Fibroblast of skin of right biceps (primary cell): Measurements from ENCODE around the gene CTSG.
"Not testable (repeated sequence)": the region's sequence is repeated elsewhere in the genome, so short reads cannot be mapped to it uniquely, and the experiment has no call there.

Experiments
- DNase-seq: peaks from one replicate; pipeline ENCODE4 v3.0.0-alpha.2; 2013

Gene CTSG, protein sequence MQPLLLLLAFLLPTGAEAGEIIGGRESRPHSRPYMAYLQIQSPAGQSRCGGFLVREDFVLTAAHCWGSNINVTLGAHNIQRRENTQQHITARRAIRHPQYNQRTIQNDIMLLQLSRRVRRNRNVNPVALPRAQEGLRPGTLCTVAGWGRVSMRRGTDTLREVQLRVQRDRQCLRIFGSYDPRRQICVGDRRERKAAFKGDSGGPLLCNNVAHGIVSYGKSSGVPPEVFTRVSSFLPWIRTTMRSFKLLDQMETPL

DNA sequence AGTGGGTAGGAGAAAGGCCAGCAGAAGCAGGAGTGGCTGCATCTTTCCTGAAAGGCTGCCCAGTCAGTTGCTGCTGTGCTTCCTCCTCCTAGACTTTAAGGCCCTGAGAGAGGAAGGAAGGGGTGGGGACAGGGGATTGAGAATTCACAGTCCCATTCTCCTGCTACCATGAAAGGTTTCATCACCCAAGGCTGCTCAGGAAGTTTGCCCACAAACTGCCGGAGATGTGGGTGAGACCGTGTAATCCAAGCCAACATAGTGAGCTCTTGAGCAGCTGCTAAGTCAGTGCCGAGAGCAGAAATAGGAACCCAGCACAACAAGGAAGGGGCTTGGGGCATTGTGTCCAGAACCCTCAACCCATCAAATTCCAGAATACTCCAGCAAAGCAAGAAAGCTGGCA, at the start of gene CTSG:
Gene CTSG (minus strand): TSS at position 69 of the 400 bp plus-strand sequence. CDS start 27 bp downstream, at position 42.
- DNase-seq, result no peak

GRCh38 chr14:24613747-24614146, 37.7 kb upstream of the CTSG start:
- no peak for DNase-seq

- no peak for DNase-seq
Measured at GRCh38 chr14:24613241-24613640, 37.2 kb upstream of the CTSG start.

DNA sequence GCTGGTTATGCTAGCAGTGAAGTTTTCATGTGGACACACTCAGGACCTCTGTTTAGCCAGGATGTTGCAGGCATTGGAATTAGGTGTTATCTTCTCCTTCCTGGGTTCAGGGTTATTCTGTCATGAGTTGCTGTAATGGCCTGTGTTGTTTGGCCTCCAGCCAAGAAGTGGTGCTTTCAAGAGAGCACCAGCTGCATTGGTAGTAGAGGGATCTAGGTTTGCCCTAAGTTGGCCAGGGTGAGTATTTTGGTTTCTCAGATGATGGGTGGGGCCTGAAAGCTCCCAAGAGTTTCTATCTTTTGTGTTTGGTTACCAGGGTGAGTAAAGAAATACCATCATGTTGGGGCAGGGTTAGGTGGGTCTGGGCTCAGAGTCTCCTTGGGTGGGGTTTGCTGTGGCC, 36.1 kb upstream of the CTSG start:
- no peak for DNase-seq

- DNase-seq, result no peak
Measured at GRCh38 chr14:24609655-24610344, 33.8 kb upstream of the CTSG start, which contains the start of gene GZMH. Gene GZMH, minus strand, starts transcription at chr14:24609685. Its CDS starts 72 bp downstream, at chr14:24609613.

GRCh38 chr14:24607635-24608514, 31.8 kb upstream of the CTSG start:
- DNase-seq, result no peak

DNA sequence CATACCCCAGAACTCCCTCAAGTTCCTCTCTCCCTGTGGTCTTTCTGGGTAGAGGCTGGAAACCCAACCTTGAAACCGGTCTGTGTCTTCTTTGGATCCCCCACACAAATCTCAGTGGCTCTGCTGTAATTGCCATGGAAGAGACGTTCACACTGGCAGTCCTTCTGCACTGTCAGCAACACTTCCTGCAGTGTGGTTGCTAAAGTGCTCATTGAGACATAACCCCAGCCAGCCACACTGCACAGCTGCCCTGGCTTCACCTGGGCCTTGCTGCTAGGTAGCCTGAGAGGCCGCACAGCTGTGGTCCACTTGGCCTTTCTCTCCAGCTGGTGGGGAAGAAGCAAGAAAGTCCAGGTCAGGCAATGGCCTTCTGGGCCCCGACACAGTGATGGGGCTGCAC, 31.0 kb upstream of the CTSG start:
- no peak for DNase-seq

DNA sequence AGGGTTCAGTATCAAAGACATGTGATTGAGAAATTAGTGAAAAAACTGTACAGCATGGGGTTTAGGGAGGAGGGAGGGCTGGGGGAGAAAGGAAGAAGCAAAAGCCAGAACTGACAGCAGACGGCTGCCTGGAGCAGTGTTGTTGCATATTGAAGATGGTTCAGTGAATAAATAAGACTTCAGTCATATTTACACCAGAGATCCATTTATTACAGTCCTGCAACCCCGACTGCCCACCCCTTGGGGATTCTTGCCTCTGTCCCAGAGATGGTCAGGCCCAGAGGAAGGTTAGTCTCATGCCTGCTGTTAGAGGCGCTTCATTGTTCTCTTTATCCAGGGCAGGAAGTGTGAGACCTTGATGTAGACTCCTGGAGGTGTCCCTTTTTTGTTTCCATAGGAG, 30.2 kb upstream of the CTSG start:
- no peak for DNase-seq

DNA sequence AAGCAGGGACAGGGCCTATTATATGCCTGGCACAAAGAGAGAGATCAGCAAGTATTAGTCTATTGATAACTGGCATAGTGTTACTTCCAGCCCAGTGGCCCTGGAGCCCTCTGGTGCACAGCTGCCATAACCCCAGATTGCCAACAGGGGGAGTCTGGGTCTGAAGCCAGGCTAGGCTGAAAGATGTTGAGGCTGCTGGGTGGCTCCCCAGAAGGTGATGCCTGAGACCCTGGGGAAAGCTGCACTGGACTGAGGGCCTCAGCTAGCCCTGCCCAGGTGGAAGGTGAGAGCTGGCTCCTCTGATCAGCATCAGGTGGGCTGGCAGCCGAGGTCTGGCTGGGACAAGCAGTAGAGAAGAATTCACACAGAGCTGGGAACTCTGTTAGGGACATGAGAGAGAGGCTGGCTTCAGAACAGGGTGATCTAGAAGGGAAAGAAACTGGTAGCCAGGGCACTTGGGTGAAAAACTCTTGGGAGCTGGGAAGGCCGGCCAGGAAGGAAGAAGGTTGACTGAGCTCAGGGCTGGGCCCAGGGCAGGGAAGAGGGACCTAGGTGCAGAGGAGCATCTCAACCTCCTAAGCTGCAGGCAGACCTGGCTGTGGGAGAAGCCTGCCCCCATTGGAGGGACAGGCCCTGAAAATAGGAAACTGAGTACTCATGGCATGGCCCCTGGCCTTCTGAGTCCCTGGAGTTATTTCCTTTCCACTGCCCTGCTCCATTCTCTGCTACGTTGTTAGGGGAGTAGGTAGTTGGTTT, 29.6 kb upstream of the CTSG start:
- no peak for DNase-seq

GRCh38 chr14:24597403-24597802, 21.4 kb upstream of the CTSG start:
- DNase-seq, result no peak

- no peak for DNase-seq
Measured at GRCh38 chr14:24595073-24595808, 19.2 kb upstream of the CTSG start.

GRCh38 chr14:24591004-24591403, 15.0 kb upstream of the CTSG start:
- not testable (repeated sequence) for DNase-seq

GRCh38 chr14:24584402-24584801, 8.4 kb upstream of the CTSG start:
- not testable (repeated sequence) for DNase-seq

GRCh38 chr14:24578558-24578957, 2.5 kb upstream of the CTSG start:
- DNase-seq, result no peak

- no peak for DNase-seq
Measured at GRCh38 chr14:24576771-24577170, 721 bp upstream of the CTSG start.

DNA sequence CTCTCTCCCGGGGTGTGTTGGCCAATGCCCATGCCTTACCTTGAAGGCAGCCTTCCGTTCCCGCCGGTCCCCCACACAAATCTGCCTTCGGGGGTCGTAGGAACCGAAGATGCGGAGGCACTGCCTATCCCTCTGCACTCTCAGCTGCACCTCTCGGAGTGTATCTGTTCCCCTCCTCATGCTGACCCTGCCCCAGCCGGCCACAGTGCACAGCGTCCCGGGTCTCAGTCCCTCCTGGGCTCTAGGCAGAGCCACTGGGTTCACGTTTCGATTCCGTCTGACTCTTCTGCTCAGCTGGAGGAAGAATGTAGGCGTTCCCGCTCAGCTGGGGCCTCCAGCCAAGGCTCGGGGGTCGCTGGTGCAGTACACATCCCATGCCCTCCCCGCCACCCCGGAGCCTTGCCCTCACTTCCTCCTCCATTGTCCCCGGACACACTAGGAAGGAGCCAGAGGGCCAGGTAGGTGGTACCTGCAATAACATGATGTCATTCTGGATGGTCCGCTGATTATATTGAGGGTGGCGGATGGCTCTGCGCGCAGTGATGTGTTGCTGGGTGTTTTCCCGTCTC, 1.8 kb downstream of the CTSG start:
- no peak for DNase-seq

DNA sequence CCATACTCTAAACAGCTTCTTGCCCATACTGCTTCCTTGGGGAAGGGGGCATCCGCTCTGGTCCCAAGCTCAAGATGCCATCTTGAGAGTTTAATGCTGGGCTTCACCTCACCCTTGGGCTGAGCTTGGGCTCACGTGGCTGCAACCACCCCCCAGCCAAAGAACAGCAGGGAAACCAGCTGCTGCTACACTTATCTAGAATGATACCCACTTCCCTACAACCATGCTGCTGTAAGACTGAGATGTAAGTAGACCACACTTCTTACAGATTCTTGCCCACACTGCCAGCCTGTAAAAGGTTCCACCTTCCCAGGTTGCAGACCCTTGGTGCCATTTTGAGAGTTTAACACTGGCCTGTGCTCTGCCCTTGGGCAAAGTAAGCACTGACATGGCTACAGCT, 9.7 kb downstream of the CTSG start:
- no peak for DNase-seq

DNA sequence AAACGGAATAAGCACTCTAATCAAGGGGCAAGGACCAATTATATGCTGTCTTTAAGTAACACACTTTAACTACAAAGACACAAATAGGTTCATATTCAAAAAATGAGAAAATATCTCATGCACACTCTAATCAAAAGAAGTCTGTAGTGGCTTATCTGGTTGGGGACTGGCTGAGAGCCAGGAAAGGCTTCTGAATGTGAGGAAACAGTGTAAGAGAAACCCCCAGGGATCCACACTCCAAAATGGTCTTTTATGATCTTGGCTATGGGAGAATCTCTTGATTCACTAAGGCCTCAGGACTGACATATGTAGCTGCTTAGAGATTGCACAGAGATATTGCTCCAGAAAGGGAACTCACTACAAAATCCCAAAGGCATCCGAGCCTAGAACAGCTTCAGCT, 10.3 kb downstream of the CTSG start:
- DNase-seq, result no peak

- no peak for DNase-seq
Measured at GRCh38 chr14:24563505-24563904, 12.5 kb downstream of the CTSG start.

DNA sequence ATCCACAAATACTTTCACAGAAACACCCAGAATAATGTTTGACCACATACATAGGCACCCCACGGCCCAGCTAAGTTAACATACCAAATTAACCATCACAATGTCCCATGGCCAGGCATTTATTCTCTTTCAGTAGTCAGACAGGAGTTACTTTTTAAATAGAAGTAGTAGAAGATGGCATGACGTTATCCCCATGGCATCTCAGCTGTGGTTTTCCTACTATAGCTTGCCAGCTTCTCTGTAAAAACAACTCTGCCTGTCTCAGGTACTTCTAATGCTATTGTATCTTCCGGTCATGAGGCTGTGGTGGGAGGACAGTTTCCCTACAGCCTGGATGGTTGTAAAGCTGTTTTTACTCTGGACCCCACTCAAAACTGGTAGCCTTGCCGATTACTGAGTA, 19.3 kb downstream of the CTSG start:
- no peak for DNase-seq

DNA sequence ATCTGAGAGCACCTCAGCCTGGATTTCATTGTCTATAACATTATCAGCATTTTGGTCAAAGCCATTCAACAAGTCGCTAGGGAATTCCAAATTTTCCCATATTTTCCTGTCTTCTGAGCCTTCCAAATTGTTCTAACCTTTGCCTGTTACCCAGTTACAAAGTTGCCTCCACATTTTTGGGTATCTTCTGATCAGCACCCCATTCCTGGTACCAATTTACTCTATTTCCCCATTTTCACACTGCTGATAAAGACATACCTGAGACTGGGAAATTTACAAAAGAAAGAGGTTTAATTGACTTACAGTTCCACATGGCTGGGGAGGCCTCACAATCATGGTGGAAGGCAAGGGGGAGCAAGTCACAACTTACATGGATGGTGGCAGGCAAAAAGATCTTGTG, 27.0 kb downstream of the CTSG start:
- DNase-seq, result not testable (repeated sequence)
